CD4-positive, alpha-beta T cell treated with Interleukin-15 for 4 hours (primary cell): ENCODE results near the gene VEPH1.

ENCODE experiments used
- DNase-seq: peaks from one replicate; pipeline ENCODE4 v3.0.0-alpha.2; 2020; ENCODE audit warnings: low spot score

VEPH1 gene

DNA sequence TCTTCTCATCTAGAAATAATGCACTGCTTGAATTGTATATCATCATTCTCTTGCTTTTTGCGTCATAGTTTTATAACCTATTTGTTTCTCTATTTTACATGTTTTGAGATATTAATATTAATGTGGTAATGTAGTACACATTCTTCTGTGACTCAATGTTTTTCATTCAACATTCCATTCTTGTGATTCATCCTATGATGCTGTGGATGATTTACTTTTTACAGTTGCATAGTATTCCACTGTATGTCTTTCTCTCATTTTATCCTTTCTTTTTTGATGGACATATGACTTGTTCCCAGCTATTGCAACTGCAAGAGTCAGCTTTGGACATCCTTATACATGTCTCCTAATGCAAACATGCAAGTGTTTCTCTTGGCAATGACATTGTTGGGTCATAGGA, 20.6 kb upstream of the VEPH1 start:
- no peak for DNase-seq

DNA sequence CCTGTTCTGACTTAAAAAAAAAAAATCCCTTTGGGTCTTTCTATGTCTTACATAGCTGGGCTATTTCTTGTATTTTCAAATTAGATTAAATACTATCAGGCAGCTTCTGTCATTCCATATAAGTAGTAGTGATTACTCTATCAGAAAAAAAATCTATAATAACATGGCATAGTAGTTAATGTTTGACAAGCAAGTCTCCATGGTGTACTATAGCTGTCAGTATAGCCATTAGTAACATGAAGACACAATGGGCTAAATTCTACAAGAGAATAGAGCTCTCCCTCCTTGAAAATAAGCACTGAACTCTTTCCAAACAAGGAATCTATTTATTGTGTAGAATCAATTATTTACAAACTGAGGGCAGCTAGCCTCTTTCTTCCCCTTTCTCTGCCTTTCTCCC, 19.4 kb upstream of the VEPH1 start:
- DNase-seq = no peak

DNA sequence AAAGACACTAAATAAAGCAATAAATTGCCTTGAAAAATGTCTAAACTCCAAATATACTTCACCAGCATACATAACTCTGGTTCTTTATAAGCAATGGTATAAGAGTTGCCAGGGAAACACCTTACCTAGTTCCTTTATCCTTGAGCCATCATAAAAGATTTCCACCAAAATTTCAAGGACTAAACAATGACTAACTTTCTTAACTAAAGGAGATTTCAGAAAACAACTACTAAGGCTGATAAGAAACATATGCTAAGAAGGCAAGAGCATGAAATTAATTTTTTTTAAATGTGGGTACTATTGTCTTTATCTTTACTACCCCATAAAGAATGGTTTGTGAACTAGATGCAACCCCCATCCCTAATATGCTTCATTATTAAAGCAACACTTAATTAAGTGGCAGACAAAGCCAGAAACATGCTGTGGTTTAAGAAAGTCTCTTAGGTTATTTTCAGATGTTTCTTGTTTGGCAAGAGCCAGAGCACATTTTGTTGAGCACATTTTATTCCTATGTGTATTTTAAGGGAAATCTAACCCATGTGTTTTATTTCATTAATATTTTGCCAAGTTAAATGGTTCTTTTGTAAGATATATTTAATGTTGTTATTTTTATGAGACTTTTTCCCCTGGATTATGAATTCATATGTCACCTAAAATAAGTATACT, 17.4 kb upstream of the VEPH1 start:
- DNase-seq = no peak

DNA sequence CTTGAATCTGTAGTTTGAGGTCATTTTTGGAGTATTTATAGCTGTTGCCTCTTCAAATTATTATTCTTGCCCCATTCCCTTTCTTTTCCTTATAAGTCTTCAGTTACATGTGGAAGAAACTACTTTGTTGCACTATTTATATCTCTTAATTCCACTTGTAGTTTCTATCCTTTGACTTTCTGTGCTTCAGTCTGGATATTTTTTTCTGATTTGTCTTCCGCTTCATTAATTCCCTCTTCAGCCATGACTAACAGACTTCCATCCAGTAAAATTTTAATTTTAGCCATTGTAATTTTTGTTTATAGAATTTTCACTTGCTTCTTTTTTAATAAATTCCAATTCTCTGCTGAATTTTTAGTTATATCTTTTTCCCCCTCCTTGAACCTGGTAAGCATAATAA, 15.7 kb upstream of the VEPH1 start:
- no peak for DNase-seq

DNA sequence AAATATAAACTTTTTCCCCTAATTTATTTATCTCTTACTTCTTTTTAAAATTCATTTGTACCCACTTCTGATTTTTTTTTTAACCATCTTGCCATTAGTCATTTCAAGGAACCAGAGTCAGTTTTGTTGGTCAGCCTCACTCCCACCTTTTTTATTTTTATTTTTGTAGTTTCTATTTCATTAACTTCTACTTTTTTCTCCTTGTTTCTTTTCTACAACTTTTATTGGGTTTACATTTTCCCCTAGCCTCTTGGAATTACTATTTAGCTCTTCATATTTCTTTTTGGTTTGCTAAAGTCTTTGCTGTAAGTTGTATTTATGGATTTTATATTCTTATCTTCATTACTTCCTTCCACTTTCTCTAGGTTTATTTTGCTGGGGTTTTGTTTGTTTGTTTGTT, 13.7 kb upstream of the VEPH1 start:
- no peak for DNase-seq

DNA sequence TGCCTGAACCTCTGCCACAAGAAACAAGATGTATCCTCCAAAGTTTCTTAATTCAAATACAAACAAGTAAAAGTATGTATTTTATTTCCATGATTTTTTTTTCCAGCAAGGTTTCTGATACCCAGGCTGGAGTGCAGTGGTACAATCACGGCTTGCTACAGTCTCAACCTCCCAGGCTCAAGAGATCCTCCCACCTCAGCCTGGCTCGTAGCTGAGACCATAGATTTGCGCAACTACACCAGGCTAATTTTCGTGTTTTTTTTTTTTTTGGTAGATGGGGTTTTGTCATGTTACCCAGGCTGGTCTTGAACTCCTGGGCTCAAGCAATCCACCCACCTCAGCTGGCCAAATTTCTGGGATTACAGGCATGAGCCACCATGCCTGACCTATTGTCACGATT, 12.2 kb upstream of the VEPH1 start:
- no peak for DNase-seq

DNA sequence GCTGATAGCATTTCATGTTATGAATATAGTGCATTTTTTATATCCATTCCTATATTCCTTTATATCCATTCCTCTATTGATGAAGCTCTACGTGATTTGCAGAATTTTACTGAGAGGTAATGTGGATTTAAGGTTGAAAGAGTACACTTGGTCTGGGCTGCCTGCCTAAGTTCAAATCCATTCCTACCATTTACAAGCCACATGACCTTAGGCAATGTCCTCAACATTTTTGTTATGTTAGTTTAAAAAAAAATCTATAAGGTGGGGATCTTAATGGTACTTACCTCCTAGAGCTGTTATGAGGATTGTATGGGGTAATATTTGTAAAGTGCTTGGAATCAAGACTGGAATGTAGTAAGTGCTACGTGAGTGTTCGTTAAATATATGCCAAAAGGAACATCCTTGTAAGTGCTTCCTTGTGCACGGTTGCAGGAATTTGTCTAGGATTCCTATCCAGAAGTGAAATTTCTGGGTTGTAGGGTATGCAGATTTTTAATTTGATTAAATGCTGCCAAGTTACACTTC, 11.2 kb upstream of the VEPH1 start:
- DNase-seq = no peak

DNA sequence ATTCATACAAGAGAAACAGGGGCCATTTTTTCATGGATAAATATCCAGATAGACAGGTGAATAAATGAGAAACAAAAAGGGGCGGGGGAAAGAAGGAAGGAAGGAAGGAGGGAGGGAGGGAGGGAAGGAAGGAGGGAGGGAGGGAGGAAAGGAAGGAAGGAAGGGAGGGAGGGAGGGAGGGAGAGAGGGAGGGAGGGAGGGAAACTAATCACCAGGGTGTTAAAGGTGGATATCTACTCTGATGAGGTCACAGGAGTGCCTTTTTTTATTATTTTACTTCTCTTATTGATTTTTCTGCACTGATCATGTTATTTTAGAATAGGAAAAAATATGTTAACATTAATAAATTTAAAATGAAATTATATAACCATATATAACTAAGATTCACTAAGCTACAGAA, 10.4 kb upstream of the VEPH1 start:
- DNase-seq = no peak

DNA sequence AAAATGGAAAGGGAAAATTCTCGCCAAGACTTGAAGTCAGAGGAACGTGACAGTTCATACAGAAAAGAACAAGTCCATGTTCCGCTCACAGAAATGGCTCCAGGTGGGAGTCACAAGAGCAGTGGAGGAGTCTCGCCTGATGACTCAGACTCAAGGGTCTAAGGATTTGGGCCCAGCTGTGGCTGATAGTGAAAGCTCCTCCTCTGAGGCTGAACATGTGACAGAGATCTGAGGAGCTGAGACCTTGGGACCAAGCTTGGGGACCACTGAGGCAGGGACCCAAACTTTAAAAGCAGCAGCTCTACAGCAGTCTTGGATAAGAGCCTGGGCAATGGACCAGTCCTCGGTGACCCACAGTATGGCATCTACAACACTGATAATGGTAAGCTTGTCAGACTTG, 9.3 kb upstream of the VEPH1 start:
- DNase-seq = no peak

DNA sequence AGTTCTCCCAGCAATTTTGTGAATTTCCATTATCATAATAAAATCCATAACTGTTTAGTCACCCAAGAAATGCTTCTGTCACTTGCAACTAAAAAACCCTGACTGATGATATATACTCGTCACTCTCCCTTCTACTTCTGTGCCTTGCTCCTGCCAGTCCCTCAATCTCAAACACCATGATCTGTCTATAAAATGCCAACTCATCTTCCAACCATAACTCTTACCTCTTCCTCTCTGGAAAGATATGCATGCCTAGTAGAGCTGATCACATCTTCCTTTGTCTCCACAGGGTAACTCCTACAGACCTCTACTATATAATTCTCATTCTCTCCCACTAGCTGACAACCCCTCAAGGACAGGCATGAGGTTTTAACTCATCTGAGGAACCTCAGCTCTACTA, 5.2 kb upstream of the VEPH1 start:
- DNase-seq = no peak

DNA sequence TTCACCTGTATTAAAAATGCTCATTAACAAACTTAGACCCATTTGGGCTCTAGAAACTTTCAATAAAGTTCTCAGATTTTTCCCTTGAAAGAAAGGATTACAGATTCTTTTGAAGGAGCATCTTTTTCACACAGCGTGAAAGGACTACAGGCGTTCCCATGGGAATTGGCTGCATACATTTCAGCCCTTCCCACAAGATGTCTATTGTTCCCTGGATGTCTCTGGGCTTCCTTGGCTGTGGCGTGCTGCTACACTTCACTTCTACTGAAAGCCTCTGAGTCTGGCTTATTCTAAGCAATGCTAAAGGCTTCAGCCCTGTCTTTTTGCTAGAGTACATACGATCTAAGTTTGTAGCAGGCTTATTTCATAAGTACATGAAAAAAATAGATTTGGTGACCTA, 1.4 kb downstream of the VEPH1 start:
- no peak for DNase-seq

DNA sequence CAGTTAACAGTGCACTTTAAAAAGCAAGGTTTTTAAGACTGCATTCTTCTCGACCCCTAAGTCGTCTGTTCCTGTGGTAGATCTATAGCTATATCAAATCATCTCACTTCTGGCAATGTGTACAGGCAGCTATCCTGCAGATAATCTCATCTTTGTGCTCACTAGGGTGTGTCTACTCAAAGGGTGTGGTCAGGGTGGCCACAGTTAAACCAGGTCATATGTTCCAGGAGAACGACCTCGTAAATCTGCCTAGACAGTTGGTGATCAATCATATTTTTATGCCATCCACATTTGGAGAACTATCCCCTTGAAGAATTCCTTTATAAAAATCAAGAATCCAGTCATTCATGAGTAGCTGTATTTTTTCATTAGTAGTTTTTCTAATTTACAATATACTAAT, 3.0 kb downstream of the VEPH1 start:
- no peak for DNase-seq

DNA sequence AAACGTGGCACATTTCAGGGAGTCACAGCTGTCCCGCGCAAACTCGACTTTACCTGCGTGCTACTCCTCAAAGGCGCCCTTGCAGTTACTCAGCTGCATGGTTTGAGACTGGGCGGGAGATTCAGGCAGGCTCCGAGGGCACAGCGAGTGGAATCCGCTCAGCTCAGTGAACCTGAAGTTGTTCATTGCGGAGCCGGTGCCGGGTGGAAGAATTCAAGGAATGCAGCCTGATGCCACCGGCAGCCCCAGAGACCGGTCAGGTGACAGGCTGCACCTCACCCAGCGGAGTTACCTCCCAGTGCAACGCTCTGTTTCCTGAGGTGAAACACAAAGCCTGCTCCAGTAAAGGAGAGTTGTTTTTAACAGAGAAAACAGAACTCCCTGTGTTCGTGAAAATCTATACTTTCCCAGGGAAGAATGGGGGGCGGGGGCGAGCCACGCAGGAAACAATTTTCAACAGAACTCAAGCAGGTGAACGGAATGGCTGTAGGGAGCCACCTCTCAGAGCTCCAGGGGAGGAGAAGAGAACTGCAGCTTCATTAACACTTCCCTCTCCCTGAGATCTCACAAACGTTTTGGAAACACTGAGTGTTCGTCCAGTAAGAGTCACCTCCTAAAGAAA, 3.8 kb downstream of the VEPH1 start:
- DNase-seq = no peak

DNA sequence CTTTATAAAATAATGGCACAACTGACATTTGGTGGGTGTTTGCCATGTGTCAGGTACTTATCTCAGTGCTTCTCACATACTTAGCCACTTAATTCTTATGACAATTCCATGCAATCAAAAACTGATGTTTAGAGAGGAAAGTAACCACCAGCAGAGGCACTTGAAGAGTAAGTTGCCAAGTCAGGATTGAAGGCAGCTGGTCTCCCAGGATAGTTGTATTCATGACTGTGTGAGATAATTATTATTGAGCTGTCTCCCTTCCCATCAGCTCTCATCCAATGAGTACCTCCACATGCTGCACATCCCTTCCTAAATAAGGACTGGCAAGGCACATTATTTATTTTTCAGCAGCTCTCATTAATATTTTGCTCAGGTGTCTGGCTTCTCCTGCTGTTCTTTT, 4.8 kb downstream of the VEPH1 start:
- DNase-seq = no peak

DNA sequence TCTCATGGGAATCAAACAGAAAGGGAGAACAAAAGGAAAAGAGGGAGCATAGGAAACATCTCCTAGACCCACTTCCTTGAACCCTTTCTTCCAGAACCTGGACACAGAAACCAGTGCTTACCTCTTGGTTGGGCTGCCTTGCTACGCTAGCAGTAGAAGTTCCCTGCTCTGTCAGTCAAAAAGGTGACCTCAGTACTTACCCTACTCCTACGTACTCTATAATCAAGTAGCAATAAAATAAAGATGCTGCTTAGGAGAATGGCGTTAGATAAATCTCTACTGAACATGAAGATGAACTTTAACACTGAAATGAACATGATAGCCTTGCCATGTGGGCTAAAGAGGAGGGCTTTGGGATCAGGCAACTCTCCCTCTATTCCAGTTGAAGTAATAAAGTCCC, 7.4 kb downstream of the VEPH1 start:
- DNase-seq = no peak

DNA sequence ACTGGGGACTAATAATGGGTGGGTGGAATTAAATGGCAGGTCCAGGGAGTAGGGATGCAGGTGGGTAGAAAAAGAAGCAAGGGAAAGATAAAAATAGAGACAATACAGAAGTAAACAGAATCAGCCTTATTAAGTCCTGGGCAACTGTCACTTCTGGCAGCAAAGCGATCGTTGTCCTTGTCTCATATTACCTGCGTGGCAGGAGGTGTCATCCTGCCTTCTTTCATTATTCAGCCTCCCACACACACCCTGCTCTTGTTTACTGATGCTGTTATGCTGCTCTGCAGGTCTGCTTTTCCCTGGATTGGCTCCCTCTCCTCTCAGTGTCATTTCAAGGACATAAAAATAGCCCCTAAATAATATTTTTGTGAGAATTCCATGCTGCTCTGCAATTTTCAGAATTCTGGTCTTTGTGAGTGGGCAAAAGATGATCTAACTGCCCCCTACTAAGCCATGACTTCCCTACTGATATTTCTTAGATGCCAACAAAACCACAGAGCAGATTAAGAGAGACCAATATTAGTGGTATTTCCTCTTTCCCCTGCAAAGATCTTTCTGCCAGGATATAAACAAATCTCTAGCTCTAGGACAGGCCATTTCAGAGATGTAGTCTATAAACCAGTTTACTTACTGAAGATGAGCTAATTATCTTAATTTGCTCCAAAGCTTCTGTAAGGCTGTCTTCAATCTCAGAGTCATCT, 8.5 kb downstream of the VEPH1 start:
- DNase-seq = no peak

DNA sequence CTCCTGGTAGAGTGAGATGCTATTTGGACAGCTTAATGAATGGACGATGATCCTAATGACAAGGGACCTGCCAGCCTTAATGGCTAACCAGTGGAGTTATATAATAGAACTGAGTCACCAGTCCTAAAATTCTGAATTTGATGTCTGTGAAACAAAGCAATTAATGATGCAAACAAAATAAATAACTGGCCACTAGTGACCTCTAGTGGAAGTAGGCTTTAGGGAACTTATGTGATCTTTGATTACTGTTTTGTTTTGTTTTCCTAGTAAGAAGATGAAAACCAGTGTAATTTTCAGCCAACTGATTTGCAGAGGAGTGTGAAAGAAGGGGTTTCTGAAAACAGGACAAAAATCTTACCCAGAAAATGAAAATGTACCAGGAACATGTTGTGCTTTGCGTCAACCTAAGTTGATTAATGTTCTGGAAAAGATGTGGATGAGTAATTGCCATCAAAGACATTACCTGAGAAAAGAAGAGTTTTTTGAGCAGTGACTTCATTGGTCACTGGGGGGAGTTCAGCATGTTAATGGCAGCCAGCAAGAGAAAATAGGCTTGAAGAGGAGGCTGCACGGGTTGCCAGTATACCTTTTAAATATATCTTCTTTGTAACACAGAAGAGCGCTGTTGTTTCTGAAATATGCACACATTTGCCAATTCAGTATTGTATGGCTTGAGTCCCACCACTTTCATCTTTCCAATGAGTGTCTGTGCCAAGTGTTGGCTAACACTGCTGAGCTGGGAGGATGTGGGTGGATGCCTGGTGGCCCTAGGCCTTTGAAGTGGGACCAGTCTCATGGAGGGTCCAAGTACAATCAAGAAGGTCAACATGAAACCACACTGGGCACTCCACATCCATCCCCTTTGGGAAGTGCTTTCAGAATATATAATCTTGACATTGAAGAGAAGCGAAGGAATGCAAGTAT, 9.3 kb downstream of the VEPH1 start:
- DNase-seq = no peak

DNA sequence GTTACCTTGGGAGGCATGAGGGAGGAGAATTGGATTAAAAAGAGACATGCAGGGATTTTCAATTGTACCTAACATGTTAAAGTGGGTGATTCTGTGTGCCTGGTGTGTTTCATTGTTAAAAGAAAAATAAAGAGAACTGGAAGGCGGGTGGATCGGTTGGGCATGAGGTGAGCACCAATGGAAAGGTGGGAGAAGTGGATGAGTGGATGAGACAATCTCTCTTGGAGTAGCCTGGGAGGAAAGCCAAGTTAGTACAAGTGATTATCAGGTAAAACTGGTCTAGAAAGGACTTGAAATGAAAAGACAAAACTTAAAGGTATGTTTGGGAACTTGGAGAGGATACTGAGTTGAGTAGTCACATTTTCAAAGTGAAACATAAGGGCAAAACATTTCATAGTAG, 12.1 kb downstream of the VEPH1 start:
- no peak for DNase-seq

DNA sequence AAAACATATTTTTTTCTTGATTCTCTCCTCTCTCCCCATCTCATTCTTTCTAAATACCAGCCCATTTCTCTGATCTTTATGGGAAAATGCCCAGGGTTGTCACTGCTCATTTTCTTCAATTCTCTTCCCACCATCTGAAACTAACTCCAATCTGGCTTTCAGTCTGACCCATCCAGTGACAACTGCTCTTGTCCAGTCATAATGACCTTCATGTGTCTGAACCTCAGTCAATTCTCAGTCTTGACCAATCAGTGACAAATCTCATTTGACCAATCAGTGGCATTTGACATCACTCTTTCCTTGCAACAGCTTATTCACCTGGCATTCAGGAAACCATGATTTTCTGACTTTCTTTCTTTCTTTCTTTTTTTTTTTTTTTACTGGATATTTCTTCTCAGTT, 15.1 kb downstream of the VEPH1 start:
- DNase-seq = no peak

DNA sequence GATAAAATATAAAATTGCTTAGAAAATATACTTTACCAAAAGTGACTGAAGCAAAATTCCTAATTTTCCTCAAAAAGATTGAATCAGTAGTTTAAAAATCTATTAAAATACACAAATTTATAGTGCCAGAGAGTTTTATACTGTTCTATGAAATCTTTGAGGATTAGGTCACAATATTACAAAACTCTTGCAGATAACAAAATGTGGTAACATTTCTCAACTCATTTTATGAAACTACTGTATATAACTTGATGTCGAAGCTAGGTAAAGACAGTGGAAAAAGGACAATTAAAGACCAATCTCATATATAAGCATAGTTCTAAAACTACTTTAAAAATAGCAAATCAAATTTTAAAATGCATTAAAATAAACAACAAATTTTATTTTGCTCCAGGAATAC, 15.9 kb downstream of the VEPH1 start:
- no peak for DNase-seq

DNA sequence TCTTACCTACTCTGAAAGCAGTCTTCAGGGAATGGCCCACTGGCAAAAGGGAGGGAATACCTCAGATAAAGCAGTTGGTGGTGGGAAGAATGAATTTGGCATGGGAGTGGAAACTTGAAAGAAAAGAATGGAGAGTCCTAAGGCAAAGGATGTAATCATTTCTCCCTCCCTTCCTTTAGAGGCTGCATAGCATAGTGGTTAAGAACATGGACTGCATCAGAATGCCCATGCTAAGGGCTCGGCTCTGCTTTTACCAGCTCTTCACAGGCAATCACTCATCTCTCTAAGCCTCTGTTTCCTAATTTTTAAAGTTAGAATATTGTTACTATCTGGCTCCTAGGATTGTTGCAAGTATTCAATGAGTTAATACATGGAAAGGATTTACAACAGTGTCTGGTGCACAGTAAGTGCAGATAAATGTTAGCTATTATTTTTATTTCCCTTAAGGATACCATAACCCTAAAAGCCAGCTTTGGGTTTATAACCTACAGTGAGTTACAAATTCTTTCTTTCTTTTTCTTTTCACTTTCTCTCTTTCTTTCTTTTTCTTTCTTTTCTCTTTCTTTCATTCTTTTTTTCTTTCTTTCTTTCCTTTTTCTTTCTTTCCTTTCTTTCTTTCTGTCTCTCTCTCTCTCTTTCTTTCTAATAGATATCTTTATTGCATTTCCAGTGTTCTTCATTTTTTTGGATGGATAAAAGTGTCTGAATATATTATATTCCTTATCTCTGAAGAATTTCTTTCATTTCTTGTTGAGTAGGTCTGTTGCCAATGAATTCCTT, 23.6 kb downstream of the VEPH1 start:
- no peak for DNase-seq

DNA sequence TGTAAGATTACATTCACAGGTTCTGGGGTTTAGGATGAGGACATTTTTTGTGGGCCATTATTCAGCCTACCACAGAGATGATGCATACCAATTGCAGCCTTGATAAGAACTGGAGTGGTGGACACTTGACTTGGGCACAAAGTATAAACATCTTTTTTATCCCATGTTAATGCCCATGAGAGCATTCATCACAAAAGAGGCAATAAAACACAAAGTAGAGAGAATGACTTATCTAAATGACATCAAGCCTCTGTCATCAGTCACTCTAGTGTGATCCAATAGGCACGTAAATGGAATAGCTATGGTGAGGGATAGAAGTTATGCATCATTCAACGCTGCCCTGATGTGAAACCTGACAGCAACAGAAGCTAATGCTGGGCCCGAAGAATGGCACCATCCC, 25.8 kb downstream of the VEPH1 start:
- no peak for DNase-seq
